Fibroblast of skin of back (primary cell): ENCODE data around the gene GNAI3.
A peak's percentile ranks its signal among the peaks of the same experiment; 100 is the strongest.

Experiments used
- DNase-seq: peaks from one replicate; pipeline ENCODE4 v3.0.0-alpha.2; 2013

The GNAI3 gene

GRCh38 chr1:109598655-109599054 lies 50.2 kb downstream of the GNAI3 start:
- no peak for DNase-seq

- no peak for DNase-seq
These were observed 54.8 kb downstream of the GNAI3 start for GRCh38 chr1:109603229-109603628.

GRCh38 chr1:109605381-109605780 lies 57.0 kb downstream of the GNAI3 start:
- DNase-seq, result no peak

- no peak for DNase-seq
These were observed 61.5 kb downstream of the GNAI3 start for GRCh38 chr1:109609881-109610280.

GRCh38 chr1:109610609-109611307 lies 62.3 kb downstream of the GNAI3 start:
- peak; percentile 60 for DNase-seq

GRCh38 chr1:109611308-109611990 lies 63.0 kb downstream of the GNAI3 start:
- DNase-seq, result no peak

GRCh38 chr1:109613361-109614147 lies 65.1 kb downstream of the GNAI3 start:
- peak; percentile 37 for DNase-seq

- no peak for DNase-seq
These were observed 67.5 kb downstream of the GNAI3 start for GRCh38 chr1:109615879-109616278.

- DNase-seq, result no peak
These were observed 68.0 kb downstream of the GNAI3 start for GRCh38 chr1:109616391-109616790.

GRCh38 chr1:109617291-109617801 lies 68.9 kb downstream of the GNAI3 start:
- DNase-seq, result peak; percentile 83

GRCh38 chr1:109618661-109619575 lies 70.5 kb downstream of the GNAI3 start:
- no peak for DNase-seq

- peak; percentile 80 for DNase-seq
These were observed 71.4 kb downstream of the GNAI3 start, which contains the start of the genes AMPD2 and GNAT2 for GRCh38 chr1:109619576-109620400. TSS of gene AMPD2 (plus strand) at chr1:109619837. CDS start at chr1:109621176, 1,339 bp downstream. TSS of gene GNAT2 (minus strand) at chr1:109619616. CDS start at chr1:109612870, 6,746 bp downstream.

GRCh38 chr1:109620401-109620791 lies 72.0 kb downstream of the GNAI3 start:
- DNase-seq, result peak; percentile 71

- DNase-seq, result peak; percentile 97
These were observed 72.4 kb downstream of the GNAI3 start for GRCh38 chr1:109620841-109621286.

- DNase-seq, result no peak
These were observed 73.1 kb downstream of the GNAI3 start for GRCh38 chr1:109621379-109622136.

- DNase-seq, result no peak
These were observed 73.9 kb downstream of the GNAI3 start for GRCh38 chr1:109622137-109622892.

- no peak for DNase-seq
These were observed 74.5 kb downstream of the GNAI3 start for GRCh38 chr1:109622895-109623294.

- no peak for DNase-seq
These were observed 75.3 kb downstream of the GNAI3 start for GRCh38 chr1:109623601-109624161.
